CD4-positive, alpha-beta T cell (primary cell): ENCODE measurements around the gene PPARG. TPM values are rescaled to one million over a fixed set of nuclear protein-coding genes. Genes with fewer than 3 reads are reported as not detected.

Experiments used
- ATAC-seq: fragments of 200-7000 bp; cut with Tn5 transposase; one replicate; pipeline ENCODE4 v1.10.0; 2022; ENCODE audit warnings: mild to moderate bottlenecking; ENCODE audit not compliant: poor library complexity
- CTCF ChIA-PET: fragments of 350-600 bp; sonication (Branson Sonifier 250); formaldehyde crosslinking; loops from one replicate; lab custom pipeline; 2021; ENCODE audit warnings: antibody characterized with exemption, inconsistent platforms; lab: Charles Lee
- POLR2A ChIA-PET: fragments of 350-600 bp; sonication (Branson Sonifier 250); formaldehyde crosslinking; loops from one replicate; lab custom pipeline; 2021; ENCODE audit warnings: antibody characterized with exemption, inconsistent platforms; lab: Charles Lee
- DNase-seq, 14 experiments: peaks; one replicate each; pipeline ENCODE4 v3.0.0-alpha.2; 2013 to 2020; ENCODE audit warnings: mixed read lengths in 2 of 14
- H3K27ac ChIP-seq, 2 donors: one replicate each; pipeline versions ENCODE4 v1.5.1 to v1.7.0; 2013; ENCODE audit warnings: low read length in 2 of 2, low read depth in 1 of 2, mild to moderate bottlenecking in 1 of 2
- H3K27me3 ChIP-seq, 2 experiments: 1 replicate in 1 of 2; 2 replicates in 1 of 2; pipeline versions ENCODE4 v1.6.1 to v1.7.0; 2013; ENCODE audit warnings: low read length in 2 of 2, control low read depth in 1 of 2, mild to moderate bottlenecking in 1 of 2, moderate library complexity in 1 of 2; ENCODE audit not compliant: insufficient read depth in 2 of 2, control insufficient read depth in 1 of 2
- H3K36me3 ChIP-seq: one replicate; pipeline ENCODE4 v1.6.1; 2013; ENCODE audit warnings: low read length, control low read depth; ENCODE audit not compliant: insufficient read depth
- H3K4me1 ChIP-seq: one replicate; pipeline ENCODE4 v1.6.1; 2013; ENCODE audit warnings: low read length, control low read depth; ENCODE audit not compliant: insufficient read depth
- H3K4me3 ChIP-seq: one replicate; pipeline ENCODE4 v1.5.1; 2013; ENCODE audit warnings: mild to moderate bottlenecking, low read length, moderate library complexity
- H3K9me3 ChIP-seq, 2 experiments: 1 replicate in 1 of 2; 2 replicates in 1 of 2; pipeline versions ENCODE4 v1.6.1 to v1.7.0; 2013; ENCODE audit warnings: low read length in 2 of 2, mild to moderate bottlenecking in 2 of 2, control low read depth in 1 of 2, moderate library complexity in 1 of 2; ENCODE audit not compliant: control insufficient read depth in 1 of 2, insufficient read depth in 1 of 2
- H3K27ac Mint-ChIP-seq: one replicate; pipeline ENCODE4 v1.8.0; 2020; ENCODE audit warnings: mixed read lengths
- H3K27me3 Mint-ChIP-seq: one replicate; pipeline ENCODE4 v1.8.0; 2021; ENCODE audit warnings: mixed read lengths
- H3K36me3 Mint-ChIP-seq: one replicate; pipeline ENCODE4 v1.8.0; 2021; ENCODE audit warnings: low read depth, mixed read lengths
- H3K4me1 Mint-ChIP-seq: one replicate; pipeline ENCODE4 v1.8.0; 2021; ENCODE audit warnings: low read depth, mixed read lengths
- H3K4me3 Mint-ChIP-seq: one replicate; pipeline ENCODE4 v1.8.0; 2020; ENCODE audit warnings: mild to moderate bottlenecking, mixed read lengths
- H3K9me3 Mint-ChIP-seq: one replicate; pipeline ENCODE4 v1.8.0; 2020; ENCODE audit warnings: mixed read lengths
- intact Hi-C, 2 experiments: fragments of 100-400 bp; cut with DNase I in 1 of 2; cut with micrococcal nuclease in 1 of 2; formaldehyde crosslinking; loops; one replicate each; pipeline versions ENCODE4 v1.15.1 to v1.9.0; 2023 to 2025; cut with DNase I, micrococcal nuclease
- total RNA-seq, 174 experiments: library from RNA in 2 of 174; stranded (reverse) in 2 of 174; gene quantifications; one replicate each; pipeline ENCODE4 v1.2.3 and lab custom pipeline; 2021 to 2026
- TF ChIP-seq, protein P1 (sequence below): fragments of 200-600 bp; IDR thresholded peaks from one replicate; pipeline ENCODE4 v1.8.0; 2022; ENCODE audit warnings: antibody characterized with exemption, mild to moderate bottlenecking

PPARG gene
- total RNA-seq, 2 experiments from 2014 or later: 0.27 to 0.75 TPM

DNA sequence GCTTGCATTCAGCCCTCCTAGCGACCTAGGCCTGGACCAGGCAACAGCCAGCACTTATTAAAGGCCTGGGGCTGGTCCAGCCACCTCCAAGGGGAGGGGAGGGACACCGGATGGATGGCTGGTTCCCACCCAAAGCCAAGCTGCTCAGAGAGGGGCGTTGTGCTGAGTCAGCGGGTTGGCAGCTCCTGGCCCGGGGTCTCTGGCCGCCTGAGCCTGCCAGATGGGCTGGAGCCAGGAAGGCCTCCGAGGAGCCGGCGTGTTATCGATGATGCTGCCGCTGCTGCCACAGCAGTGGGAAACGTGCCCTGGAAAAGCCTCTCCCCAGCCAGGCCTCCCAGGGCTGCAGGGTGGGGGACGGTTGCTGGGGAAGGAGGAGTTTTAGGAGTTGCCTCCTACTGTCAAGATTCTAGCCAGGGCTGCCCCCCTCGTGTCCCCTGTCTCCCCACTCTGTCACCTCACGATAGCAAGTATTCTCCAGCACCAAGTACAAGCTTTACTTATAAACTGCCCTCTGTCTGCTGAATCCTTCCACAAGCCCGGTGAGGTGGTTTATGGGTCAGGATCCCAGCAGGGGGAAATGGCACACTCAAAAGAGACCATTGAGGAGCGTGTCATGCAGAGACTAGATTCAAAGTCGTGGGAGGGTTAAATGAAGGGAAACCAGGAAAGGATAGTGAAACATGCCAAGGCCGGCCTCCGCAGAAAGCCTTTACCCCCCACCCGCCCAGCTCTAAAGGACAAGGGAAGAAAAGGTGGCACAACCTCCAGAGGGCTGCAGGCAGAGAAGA, 152.3 kb downstream of the PPARG start:
- H3K27ac Mint-ChIP-seq: no peak overlapping the region

DNA sequence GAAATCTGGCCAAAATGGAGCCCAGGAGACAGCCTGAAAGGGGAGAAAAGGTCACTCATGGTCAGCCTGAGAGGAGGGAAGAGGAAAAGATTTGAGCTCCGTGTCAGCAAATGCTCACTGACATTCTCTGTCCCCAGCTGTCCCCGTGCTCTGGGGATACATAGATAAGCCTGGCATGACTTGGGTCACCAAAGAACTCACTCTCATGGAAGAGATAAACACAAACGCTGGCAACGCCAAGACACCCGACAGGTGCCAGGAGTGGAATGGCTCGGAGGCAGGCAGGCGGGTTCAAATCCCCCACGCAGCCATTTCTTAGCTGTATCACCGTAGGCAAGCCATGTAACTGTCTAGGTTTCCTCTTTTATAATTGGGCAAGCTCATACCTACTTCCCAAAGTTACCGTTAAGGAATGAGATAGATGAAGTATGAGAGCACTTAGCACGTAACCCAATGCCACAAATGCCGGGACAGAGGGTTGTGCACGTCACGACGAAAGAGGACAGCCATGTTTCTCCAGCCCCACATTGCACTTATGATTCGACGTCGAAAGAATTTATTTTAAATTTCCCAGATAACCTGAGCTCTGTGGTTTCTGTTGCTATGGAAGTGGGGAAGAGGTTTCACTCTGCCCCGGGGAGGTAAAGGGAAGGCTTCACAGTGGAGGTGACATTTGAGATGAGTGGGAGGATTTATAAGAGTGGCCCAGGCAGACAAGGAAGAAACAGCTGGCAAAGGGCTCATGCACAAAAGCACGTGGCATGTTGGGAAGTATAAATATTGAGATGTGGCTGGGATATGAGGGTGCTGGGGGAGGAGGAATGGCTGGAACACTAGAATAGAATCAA, 154.0 kb downstream of the PPARG start:
- Mint-ChIP-seq H3K27me3 (no peaks in the 10 kb centered on the region), H3K9me3 (no peaks in the 10 kb centered on the region), H3K27ac (no peak overlapping the region), H3K4me1 (no peaks in the 10 kb centered on the region), H3K36me3 (no peaks in the 10 kb centered on the region), H3K4me3 (no peak overlapping the region)
- TF ChIP-seq, protein P1, sequence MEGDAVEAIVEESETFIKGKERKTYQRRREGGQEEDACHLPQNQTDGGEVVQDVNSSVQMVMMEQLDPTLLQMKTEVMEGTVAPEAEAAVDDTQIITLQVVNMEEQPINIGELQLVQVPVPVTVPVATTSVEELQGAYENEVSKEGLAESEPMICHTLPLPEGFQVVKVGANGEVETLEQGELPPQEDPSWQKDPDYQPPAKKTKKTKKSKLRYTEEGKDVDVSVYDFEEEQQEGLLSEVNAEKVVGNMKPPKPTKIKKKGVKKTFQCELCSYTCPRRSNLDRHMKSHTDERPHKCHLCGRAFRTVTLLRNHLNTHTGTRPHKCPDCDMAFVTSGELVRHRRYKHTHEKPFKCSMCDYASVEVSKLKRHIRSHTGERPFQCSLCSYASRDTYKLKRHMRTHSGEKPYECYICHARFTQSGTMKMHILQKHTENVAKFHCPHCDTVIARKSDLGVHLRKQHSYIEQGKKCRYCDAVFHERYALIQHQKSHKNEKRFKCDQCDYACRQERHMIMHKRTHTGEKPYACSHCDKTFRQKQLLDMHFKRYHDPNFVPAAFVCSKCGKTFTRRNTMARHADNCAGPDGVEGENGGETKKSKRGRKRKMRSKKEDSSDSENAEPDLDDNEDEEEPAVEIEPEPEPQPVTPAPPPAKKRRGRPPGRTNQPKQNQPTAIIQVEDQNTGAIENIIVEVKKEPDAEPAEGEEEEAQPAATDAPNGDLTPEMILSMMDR: no peak
- no peak overlapping the region for H3K4me3 ChIP-seq
- no peak for DNase-seq
- no peak overlapping the region for H3K27ac ChIP-seq
- no peaks in the 10 kb centered on the region for H3K4me1 ChIP-seq
- no peak for ATAC-seq
- no peaks in the 10 kb centered on the region for H3K36me3 ChIP-seq
- no peaks in the 10 kb centered on the region for H3K9me3 ChIP-seq
- ChIA-PET POLR2A (no interaction called here), CTCF (no interaction called here)
- no peaks in the 10 kb centered on the region for H3K27me3 ChIP-seq
- intact Hi-C loops: no loop called here

More for the DNA sequence above, 152.3 kb downstream of the PPARG start:
- no peaks in the 10 kb centered on the region for H3K4me1 Mint-ChIP-seq
- ATAC-seq (no peak), DNase-seq (no peak)
- Histone ChIP-seq H3K36me3 (no peaks in the 10 kb centered on the region), H3K4me1 (no peaks in the 10 kb centered on the region), H3K4me3 (no peak overlapping the region), H3K27me3 (no peaks in the 10 kb centered on the region), H3K9me3 (no peaks in the 10 kb centered on the region), H3K27ac (no peak overlapping the region)
- ChIA-PET POLR2A (no interaction called here), CTCF (no interaction called here)
- H3K27me3 Mint-ChIP-seq: no peaks in the 10 kb centered on the region
- no peak overlapping the region for H3K4me3 Mint-ChIP-seq
- no peaks in the 10 kb centered on the region for H3K36me3 Mint-ChIP-seq
- intact Hi-C loops: no loop called here
- TF ChIP-seq, protein P1: no peak
- H3K9me3 Mint-ChIP-seq: no peaks in the 10 kb centered on the region

DNA sequence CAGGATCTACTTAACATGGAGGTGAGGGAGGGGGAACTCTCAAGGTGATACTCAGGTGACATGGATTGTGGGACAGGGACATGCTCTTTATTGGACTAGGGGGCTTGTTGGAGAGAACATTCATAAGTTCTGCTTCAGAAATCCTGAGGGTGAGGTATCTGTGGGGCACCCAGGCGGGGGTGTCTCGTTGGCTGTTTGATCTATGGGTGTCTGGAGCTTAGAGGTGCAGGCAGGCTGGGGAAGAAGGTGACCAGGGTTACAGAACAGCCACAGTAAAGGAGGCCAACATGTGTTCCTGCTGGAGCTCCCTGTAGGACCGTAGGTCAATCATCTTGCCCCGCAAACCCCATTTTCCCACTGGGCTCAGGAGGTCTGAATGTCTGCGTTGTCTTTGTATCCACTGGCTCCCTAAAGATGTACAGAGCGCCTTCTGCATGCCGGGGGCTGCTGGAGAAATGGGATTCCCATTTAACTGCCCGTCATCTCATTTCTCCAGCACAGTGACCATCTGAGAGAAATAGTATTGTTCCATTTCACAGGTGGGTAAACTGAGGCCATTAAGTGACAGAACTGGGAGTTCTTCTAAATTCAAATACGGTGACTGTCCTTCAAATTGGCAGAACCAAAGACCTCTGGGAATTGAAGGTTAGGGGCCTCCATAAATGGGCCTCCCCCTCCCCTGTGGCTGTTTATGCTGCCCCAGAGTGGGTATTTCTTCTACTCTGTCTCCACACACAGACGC, 155.1 kb downstream of the PPARG start:
- TF ChIP-seq, protein P1: no peak
- CTCF ChIA-PET: no interaction called here
- no peak for ATAC-seq
- Histone ChIP-seq H3K4me3 (no peak overlapping the region), H3K27me3 (no peaks in the 10 kb centered on the region), H3K27ac (no peak overlapping the region), H3K4me1 (no peaks in the 10 kb centered on the region), H3K36me3 (no peaks in the 10 kb centered on the region), H3K9me3 (no peaks in the 10 kb centered on the region)
- no peak for DNase-seq
- H3K36me3 Mint-ChIP-seq: no peaks in the 10 kb centered on the region
- no peaks in the 10 kb centered on the region for H3K27me3 Mint-ChIP-seq
- no peak overlapping the region for H3K4me3 Mint-ChIP-seq
- H3K27ac Mint-ChIP-seq: no peak overlapping the region
- no peaks in the 10 kb centered on the region for H3K9me3 Mint-ChIP-seq
- intact Hi-C loops: no loop called here
- POLR2A ChIA-PET: no interaction called here
- no peaks in the 10 kb centered on the region for H3K4me1 Mint-ChIP-seq
